NT2/D1 (cell line): ENCODE results near the gene POR.
A peak's percentile ranks its signal among the peaks of the same experiment; 100 is the strongest.
"Not testable (repeated sequence)": the region's sequence is repeated elsewhere in the genome, so short reads cannot be mapped to it uniquely, and the experiment has no call there.

Experiments
- DNase-seq: peaks from one replicate; pipeline ENCODE4 v3.0.0-alpha.2; 2011; ENCODE audit warnings: low read depth, low spot score
- H3K27me3 ChIP-seq: 2 replicates; pipeline ENCODE4 v1.6.0; 2011; ENCODE audit warnings: mild to moderate bottlenecking; ENCODE audit not compliant: insufficient read length, insufficient read depth
- H3K36me3 ChIP-seq: 2 replicates; pipeline ENCODE4 v1.6.1; 2011; ENCODE audit warnings: mild to moderate bottlenecking, low read length, mixed read lengths; ENCODE audit not compliant: insufficient read depth, insufficient read length
- H3K4me1 ChIP-seq: 2 replicates; pipeline ENCODE4 v1.5.1; 2011; ENCODE audit not compliant: insufficient read depth, insufficient read length
- H3K4me3 ChIP-seq: 2 replicates; pipeline ENCODE4 v1.5.1; 2011; ENCODE audit warnings: low read depth; ENCODE audit not compliant: insufficient read length
- H3K9ac ChIP-seq: 2 replicates; pipeline ENCODE4 v1.6.0; 2011; ENCODE audit warnings: low read depth; ENCODE audit not compliant: insufficient read length
- H3K9me3 ChIP-seq: 2 replicates; pipeline ENCODE4 v1.5.1; 2011; ENCODE audit warnings: mild to moderate bottlenecking, low read length; ENCODE audit not compliant: insufficient read depth
- SUZ12 ChIP-seq: IDR thresholded peaks from 2 replicates; pipeline ENCODE4 v1.6.1; 2011; ENCODE audit not compliant: insufficient read length, insufficient read depth; ENCODE audit errors: extremely low read depth
- YY1 ChIP-seq: IDR thresholded peaks from 2 replicates; pipeline ENCODE4 v1.6.1; 2011; ENCODE audit not compliant: insufficient read length, insufficient read depth
- ZNF274 ChIP-seq: IDR thresholded peaks from 2 replicates; pipeline ENCODE4 v1.6.1; 2011; ENCODE audit warnings: mild to moderate bottlenecking, low read depth, low read length

Gene POR

DNA sequence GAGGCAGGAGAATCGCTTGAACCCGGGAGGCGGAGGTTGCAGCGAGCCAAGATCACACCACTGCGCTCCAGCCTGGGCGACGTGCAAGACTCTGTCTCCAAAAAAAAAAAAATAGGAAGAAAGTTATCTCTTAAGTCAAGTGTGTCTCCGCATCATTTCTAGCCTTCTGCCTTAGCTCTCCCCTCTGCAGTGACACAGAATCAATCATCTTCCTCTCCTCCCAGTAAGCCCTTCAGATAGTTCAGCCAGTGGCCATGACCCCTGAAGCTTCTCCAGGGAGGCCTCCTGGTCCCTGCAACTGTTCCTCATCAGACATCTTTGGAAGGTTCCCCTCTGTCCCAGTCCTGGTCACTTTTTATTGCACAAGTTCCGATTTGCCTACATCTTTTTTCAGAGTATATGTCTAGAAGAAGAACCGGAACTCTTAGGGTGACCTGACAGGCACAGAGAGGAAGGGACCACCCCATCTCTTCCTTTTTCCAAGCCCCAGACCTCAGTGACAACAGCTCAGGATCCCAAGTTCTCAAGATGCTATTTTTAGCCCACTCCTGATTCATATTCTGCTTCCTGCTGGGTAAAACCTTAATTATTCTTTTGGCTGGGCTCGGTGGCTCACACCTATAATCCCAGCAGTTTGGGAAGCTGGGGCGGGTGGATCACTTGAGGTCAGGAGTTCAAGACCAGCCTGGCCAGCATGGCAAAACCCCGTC lies 42.7 kb upstream of the POR start:
- peaks cover 2% of the 10 kb centered on the region for H3K4me1 ChIP-seq
- H3K9ac ChIP-seq: no peak overlapping the region
- DNase-seq: no peak
- no peaks in the 10 kb centered on the region for H3K27me3 ChIP-seq
- H3K4me3 ChIP-seq: no peak overlapping the region
- H3K36me3 ChIP-seq: no peaks in the 10 kb centered on the region
- TF ChIP-seq YY1 (no peak), ZNF274 (no peak), SUZ12 (no peak)
- H3K9me3 ChIP-seq: no peaks in the 10 kb centered on the region

DNA sequence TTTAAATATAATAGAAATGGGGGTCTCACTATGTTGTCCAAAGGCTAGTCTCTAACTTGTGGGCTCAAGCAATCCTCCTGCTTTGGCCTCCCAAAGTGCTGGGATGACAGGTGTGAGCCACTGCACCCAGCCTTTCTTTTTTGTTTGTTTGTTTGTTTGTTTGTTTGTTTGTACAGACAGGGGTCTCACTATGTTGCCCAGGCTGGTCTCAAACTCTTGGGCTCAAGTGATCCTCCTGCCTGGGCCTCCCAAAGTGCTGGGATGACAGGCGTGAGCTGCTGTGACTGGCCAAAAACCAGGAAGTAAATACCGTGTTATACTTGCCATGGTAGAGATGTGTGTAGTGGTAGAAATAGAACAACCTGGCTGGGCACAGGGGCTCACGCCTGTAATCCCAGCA lies 40.8 kb upstream of the POR start:
- not testable (repeated sequence) for H3K4me1 ChIP-seq, H3K36me3 ChIP-seq, H3K9me3 ChIP-seq, H3K4me3 ChIP-seq, DNase-seq, H3K9ac ChIP-seq, H3K27me3 ChIP-seq

DNA sequence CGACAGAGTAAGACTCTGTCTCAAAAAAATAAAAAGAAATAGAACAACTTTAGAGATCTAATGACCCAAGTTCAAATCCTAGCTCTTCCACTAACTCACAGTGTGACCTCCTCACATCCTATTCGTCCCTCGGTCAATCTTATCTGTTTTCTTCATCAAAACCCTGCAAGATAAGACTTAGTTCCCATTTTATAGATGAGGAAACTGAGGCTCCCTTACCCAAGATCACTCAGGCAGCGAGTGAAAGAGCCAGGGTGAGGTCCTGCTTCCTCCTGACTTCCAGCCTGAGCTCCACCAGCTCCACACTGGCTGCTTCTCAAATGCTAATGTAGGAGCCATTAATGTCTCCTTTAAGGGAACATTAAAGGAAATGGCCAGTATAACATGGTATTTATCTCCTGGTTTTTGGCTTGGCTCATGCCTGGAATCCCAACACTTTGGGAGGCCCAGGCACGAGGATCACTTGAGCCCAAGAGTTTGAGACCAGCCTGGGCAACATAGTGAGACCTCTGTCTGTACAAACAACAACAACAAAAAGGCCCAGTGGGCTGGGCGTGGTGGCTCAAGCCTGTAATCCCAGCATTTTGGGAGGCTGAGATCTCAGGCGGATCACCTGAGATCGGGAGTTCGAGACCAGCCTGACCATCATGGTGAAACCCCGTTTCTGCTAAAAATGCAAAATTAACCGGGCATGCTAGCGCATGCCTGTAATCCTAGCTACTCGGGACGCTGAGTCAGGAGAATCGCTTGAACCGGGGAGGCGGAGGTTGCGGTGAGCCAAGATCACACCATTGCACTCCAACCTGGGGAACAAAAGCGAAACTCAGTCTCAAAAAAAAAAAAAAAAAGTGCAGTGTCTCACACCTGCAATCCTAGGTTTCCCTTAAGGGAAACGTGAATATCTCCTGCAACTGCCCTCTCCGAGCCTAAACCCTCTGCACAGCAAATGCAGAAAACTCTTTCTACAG lies 39.6 kb upstream of the POR start:
- Histone ChIP-seq H3K4me3 (no peak overlapping the region), H3K27me3 (no peaks in the 10 kb centered on the region), H3K36me3 (peaks cover 4% of the 10 kb centered on the region), H3K4me1 (peaks cover 2% of the 10 kb centered on the region), H3K9me3 (no peaks in the 10 kb centered on the region), H3K9ac (no peak overlapping the region)
- DNase-seq: no peak
- TF ChIP-seq SUZ12: no peak
- no peak for TF ChIP-seq YY1
- no peak for TF ChIP-seq ZNF274

DNA sequence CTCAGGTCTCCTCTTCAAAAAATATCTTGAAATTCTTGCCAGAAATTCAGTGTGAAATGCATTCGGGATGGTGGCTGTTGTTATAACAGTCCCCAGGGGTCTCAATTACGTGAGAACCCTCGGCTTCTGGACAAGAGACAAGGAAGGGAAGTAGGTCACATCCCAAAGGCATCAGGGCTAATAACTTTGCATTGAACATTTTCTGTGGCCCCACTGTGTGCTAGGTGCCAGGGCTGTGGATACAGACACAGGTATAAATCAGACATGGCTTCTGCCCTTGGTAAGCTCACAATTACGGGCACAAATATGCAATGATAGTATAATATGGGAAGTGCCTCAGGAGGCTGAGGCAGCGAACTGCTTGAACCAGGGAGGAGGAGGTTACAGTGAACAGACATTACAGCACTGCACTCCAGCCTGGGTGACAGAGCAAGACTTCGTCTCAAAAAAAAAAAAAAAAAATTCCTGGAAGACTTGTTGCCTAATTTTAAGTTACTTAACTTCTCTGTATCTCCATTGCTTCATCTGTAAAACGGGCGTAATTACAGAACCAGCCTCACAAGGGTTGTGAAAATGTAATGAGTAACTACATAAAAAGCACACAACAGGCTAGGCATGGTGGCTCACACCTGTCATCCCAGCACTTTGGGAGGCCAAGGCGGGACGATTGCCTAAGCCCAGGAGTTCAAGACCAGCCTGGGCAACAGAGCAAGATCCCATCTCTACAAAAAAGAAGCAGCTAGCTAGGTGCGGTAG lies 38.7 kb upstream of the POR start:
- no peak for TF ChIP-seq ZNF274
- no peak for TF ChIP-seq YY1
- no peak for TF ChIP-seq SUZ12
- peaks cover 10% of the 10 kb centered on the region for H3K36me3 ChIP-seq
- no peak overlapping the region for H3K9ac ChIP-seq
- H3K4me1 ChIP-seq: peaks cover 2% of the 10 kb centered on the region
- H3K9me3 ChIP-seq: no peaks in the 10 kb centered on the region
- H3K4me3 ChIP-seq: no peak overlapping the region
- H3K27me3 ChIP-seq: no peaks in the 10 kb centered on the region
- no peak for DNase-seq

DNA sequence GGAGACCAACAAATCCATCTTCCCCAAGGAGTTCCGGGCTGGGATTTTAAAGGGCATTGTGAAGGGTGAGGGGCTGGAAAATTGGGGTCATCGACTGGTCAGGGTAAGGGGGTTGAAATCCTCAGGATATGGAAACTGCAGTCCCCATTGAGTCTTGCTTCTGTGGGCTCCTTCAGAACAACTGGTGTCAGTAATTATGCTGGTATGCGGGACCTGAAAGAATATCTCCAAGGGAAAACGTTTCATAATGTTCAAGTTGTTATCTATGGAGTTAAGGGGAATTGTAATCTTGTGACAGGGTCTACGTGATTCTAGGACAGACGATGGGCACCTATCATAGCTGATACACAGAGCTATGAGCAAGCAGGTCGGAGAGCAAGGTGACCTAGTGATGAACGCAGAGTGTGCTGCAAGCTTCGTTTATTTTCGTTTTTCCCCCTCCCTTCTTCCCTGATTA lies 36.6 kb upstream of the POR start:
- Histone ChIP-seq H3K4me1 (peaks cover 7% of the 10 kb centered on the region), H3K9ac (peak overlapping the region; percentile 62), H3K27me3 (no peaks in the 10 kb centered on the region), H3K4me3 (no peak overlapping the region), H3K9me3 (no peaks in the 10 kb centered on the region), H3K36me3 (peaks cover 28% of the 10 kb centered on the region)
- no peak for TF ChIP-seq SUZ12
- TF ChIP-seq YY1: no peak
- no peak for TF ChIP-seq ZNF274
- no peak for DNase-seq

DNA sequence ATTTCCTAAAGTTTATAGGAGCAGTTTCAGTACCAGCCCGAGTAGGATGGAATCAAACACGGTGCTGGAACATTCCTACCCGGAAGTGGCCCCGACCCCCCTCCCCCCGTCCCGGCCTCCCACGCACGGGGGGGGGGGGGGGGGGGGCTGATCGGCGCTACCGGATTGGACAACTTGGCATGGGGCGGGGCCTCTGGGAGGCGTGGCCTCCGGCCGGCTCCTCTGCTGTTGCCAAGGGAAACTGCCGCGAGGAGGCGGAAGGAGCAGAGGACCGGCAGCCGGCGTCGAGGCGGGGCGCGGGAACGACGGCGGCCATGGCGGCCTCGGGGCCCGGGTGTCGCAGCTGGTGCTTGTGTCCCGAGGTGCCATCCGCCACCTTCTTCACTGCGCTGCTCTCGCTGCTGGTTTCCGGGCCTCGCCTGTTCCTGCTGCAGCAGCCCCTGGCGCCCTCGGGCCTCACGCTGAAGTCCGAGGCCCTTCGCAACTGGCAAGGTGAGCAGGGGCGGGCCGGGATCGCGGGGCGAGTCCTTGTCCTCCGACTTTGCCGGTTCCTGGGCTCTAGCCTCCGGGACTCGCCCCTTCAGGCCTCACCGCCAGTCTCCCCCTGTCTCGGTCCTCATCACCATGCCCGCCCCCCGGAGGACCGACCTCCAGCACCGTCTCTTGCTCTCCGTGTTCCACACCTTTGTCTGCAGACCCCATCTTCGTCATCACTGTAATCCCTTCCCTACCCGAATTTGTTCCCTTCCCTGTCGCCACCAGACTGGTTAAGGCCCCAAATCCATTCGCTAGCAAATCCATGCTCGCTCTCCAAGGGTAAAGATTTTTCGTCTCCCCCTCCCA lies 36.0 kb upstream of the POR start, which contains the start of gene RHBDD2:
Gene RHBDD2, plus strand, starts transcription at position 266 of the 843 bp plus-strand sequence. Its CDS starts 49 bp downstream, at position 315.
- H3K4me1 ChIP-seq: peaks cover 7% of the 10 kb centered on the region
- peaks cover 32% of the 10 kb centered on the region for H3K36me3 ChIP-seq
- no peaks in the 10 kb centered on the region for H3K27me3 ChIP-seq
- no peaks in the 10 kb centered on the region for H3K9me3 ChIP-seq
- DNase-seq: peak; percentile 90
- H3K4me3 ChIP-seq: peak within 1 kb of the TSS; percentile 90
- TF ChIP-seq ZNF274 (no peak), YY1 (peak; percentile 45), SUZ12 (no peak)
- peak within 1 kb of the TSS; percentile 97 for H3K9ac ChIP-seq
